ENCODE measurements around the gene ZDHHC6.
"Not testable (repeated sequence)": the region's sequence is repeated elsewhere in the genome, so short reads cannot be mapped to it uniquely, and the experiment has no call there.

ZDHHC6 gene

GRCh38 chr10:112393827-112394226 lies 52.9 kb downstream of the ZDHHC6 start:
- DNase-seq (ENCODE audit: insufficient read length, low spot score) (no peak), FAIRE-seq (no peak)

DNA sequence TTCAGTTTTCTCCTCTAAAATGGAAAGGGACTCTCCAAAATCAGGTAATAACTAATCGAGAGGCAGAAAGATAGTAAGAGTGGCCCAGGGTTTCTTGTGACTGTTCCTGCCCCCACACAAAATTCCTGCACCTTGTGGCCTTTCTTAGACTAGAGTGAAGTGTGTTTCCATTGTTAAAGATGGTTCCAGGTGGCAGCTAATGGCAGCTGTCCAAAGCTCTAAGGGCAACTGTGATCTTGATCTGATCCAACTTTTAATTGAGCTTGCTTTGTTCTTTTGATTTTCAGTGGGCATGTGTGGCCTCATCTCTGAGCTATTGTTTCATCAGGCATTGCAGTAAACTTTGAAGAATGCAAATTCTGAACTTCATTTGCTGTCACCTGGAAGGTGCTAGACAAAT lies 53.4 kb downstream of the ZDHHC6 start:
- FAIRE-seq (no peak), DNase-seq (ENCODE audit: insufficient read length, low spot score) (no peak)

GRCh38 chr10:112390125-112390703 lies 56.5 kb downstream of the ZDHHC6 start:
- DNase-seq (ENCODE audit: insufficient read length, low spot score), result no peak
- FAIRE-seq, result no peak

GRCh38 chr10:112389271-112389822 lies 57.4 kb downstream of the ZDHHC6 start:
- FAIRE-seq (no peak), DNase-seq (ENCODE audit: insufficient read length, low spot score) (no peak)

- DNase-seq (ENCODE audit: insufficient read length, low spot score), result no peak
- no peak for FAIRE-seq
These were observed 58.2 kb downstream of the ZDHHC6 start for GRCh38 chr10:112388548-112388947.

- not testable (repeated sequence) for DNase-seq (ENCODE audit: insufficient read length, low spot score); FAIRE-seq
These were observed 58.7 kb downstream of the ZDHHC6 start for GRCh38 chr10:112388056-112388455.

DNA sequence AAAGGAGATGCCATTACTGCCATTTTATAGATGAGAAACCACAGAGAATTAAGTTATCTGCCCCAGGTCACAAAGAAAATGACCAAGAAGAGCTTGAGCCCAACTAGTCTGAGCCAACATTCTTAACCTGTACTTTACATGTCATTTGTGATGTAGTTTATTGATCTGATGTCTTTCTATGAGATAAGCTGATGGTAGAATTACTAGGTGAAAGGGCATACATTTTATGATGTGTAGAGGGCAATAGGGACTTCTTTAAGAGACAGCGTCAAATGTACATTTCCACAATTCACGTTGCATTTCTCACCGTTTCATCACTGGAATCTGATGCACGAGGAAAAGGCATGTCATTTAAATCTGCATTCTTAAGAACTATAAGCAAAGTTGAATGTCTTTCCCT lies 61.5 kb downstream of the ZDHHC6 start:
- no peak for DNase-seq (ENCODE audit: insufficient read length, low spot score)
- no peak for FAIRE-seq

- FAIRE-seq (no peak), DNase-seq (ENCODE audit: insufficient read length, low spot score) (no peak)
These were observed 62.6 kb downstream of the ZDHHC6 start for GRCh38 chr10:112384141-112384540.

- FAIRE-seq, result no peak
- DNase-seq (ENCODE audit: insufficient read length, low spot score), result no peak
These were observed 63.4 kb downstream of the ZDHHC6 start for GRCh38 chr10:112383325-112383724.

GRCh38 chr10:112382515-112383235 lies 64.0 kb downstream of the ZDHHC6 start:
- no peak for DNase-seq (ENCODE audit: insufficient read length, low spot score)
- FAIRE-seq, result no peak

Measured in HTR-8/SVneo (cell line).